Hepatic stellate cell (primary cell): ENCODE data around the gene GAB4.

Experiments used
- DNase-seq: peaks from one replicate; pipeline ENCODE4 v3.0.0; 2011; ENCODE audit warnings: low spot score

GAB4 gene

GRCh38 chr22:16987822-16988221, 20.2 kb downstream of the GAB4 start:
- no peak for DNase-seq

- DNase-seq: no peak
Observed at GRCh38 chr22:16975155-16975885, 32.7 kb downstream of the GAB4 start.

- no peak for DNase-seq
Observed at GRCh38 chr22:16974298-16975084, 33.5 kb downstream of the GAB4 start.

- no peak for DNase-seq
Observed at GRCh38 chr22:16973591-16974297, 34.3 kb downstream of the GAB4 start.

GRCh38 chr22:16972311-16972710, 35.7 kb downstream of the GAB4 start:
- DNase-seq: no peak

- no peak for DNase-seq
Observed at GRCh38 chr22:16970446-16970845, 37.6 kb downstream of the GAB4 start.

- DNase-seq: no peak
Observed at GRCh38 chr22:16969508-16970327, 38.3 kb downstream of the GAB4 start.

GRCh38 chr22:16968218-16968595, 39.8 kb downstream of the GAB4 start:
- DNase-seq: no peak

- DNase-seq: no peak
Observed at GRCh38 chr22:16967453-16968217, 40.4 kb downstream of the GAB4 start.

- DNase-seq: no peak
Observed at GRCh38 chr22:16966251-16966650, 41.8 kb downstream of the GAB4 start.

- DNase-seq: no peak
Observed at GRCh38 chr22:16965560-16965959, 42.5 kb downstream of the GAB4 start.

- no peak for DNase-seq
Observed at GRCh38 chr22:16965083-16965482, 42.9 kb downstream of the GAB4 start.

- no peak for DNase-seq
Observed at GRCh38 chr22:16964366-16964765, 43.7 kb downstream of the GAB4 start.

GRCh38 chr22:16963189-16963945, 44.7 kb downstream of the GAB4 start:
- DNase-seq: no peak

- no peak for DNase-seq
Observed at GRCh38 chr22:16962501-16962900, 45.5 kb downstream of the GAB4 start.

GRCh38 chr22:16961477-16962186, 46.4 kb downstream of the GAB4 start:
- no peak for DNase-seq

- no peak for DNase-seq
Observed at GRCh38 chr22:16960884-16961249, 47.2 kb downstream of the GAB4 start.

GRCh38 chr22:16960220-16960883, 47.7 kb downstream of the GAB4 start:
- no peak for DNase-seq

GRCh38 chr22:16959345-16959930, 48.6 kb downstream of the GAB4 start:
- no peak for DNase-seq
